Panc1 (cell line): Measurements from ENCODE around the gene CEBPA.

Experiments used
- CTCF ChIP-seq: fragments of 450-650 bp; IDR thresholded peaks from 2 replicates; pipeline ENCODE4 v1.5.1; 2017; ENCODE audit warnings: mild to moderate bottlenecking
- POLR2AphosphoS5 ChIP-seq: IDR thresholded peaks from 2 replicates; pipeline ENCODE4 v1.6.1; 2012; ENCODE audit warnings: mild to moderate bottlenecking, low read depth, low read length, moderate library complexity
- REST ChIP-seq, 2 experiments: IDR thresholded peaks; 2 replicates each; pipeline ENCODE4 v1.6.1; 2011 to 2012; ENCODE audit warnings: low read depth in 2 of 2, control low read depth in 1 of 2, low read length in 1 of 2, mild to moderate bottlenecking in 1 of 2, moderate library complexity in 1 of 2; ENCODE audit not compliant: insufficient read depth in 1 of 2
- TCF7L2 ChIP-seq: IDR thresholded peaks from 2 replicates; pipeline ENCODE4 v1.6.1; 2011; ENCODE audit warnings: mild to moderate bottlenecking, low read depth, low read length, inconsistent platforms

- TF ChIP-seq CTCF (no peak), POLR2AphosphoS5 (no peak), REST (IDR thresholded peaks at IDR 0.05; ENCODE audit: insufficient read depth in 1 of 2, low read depth in 2 of 2, low read length in 1 of 2) (no peak), TCF7L2 (no peak)
Observed at GRCh38 chr19:33329060-33329459, 26.7 kb upstream of the CEBPA start.
